Measurements from ENCODE around the gene PARP16.

DNA sequence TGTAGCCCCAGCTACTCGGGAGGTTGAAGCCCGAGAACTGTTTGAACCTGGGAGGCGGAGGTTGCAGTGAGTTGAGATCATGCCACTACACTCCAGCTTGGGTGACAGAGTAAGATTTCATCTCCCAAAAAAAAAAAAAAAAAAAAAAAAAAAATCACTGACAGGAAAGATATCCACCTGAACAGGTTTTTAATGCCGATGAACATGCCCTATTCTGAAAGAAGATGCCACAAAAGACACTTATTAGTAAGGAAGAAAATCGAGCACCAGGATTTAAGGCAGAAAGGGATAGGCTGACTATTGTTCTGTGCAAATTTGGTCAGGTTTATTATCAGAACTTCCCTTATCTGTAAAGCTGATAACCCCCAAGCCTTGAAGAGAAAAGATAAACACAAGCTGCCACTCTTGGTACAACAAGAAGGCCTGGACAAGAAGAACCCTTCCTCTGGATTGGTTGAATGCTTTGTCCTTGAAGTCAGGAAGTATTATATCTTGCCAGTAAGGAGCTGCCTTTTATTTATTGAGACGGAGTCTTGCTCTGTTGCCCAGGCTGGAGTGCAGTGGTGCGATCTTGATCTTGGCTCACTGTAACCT is 2.7 kb upstream of the PARP16 start:
- TF ChIP-seq EHMT2 (IDR thresholded peaks at IDR 0.05; ENCODE audit: low read depth) (no peak), CTCF (IDR thresholded peaks at IDR 0.05) (no peak), USF2 (IDR thresholded peaks at IDR 0.05) (no peak), RAD21 (conservative IDR thresholded peaks at IDR 0.05 in 1 of 2, IDR thresholded peaks at IDR 0.05 in 1 of 2) (no peak), HOXA7 (CRISPR knock-in tag; IDR thresholded peaks at IDR 0.05) (no peak), CHD4 (IDR thresholded peaks at IDR 0.05; ENCODE audit: borderline replicate concordance) (no peak), CBX8 (IDR thresholded peaks at IDR 0.05) (no peak), POLR2A (IDR thresholded peaks at IDR 0.05; ENCODE audit: low read length) (no peak), HDAC2 (IDR thresholded peaks at IDR 0.05) (no peak), JUNB (IDR thresholded peaks at IDR 0.05) (no peak), MAX (IDR thresholded peaks at IDR 0.05) (no peak)
